HG03159 (cell line): Measurements from ENCODE around the gene MAN1A2.
"Not testable (repeated sequence)": the region's sequence is repeated elsewhere in the genome, so short reads cannot be mapped to it uniquely, and the experiment has no call there.

Experiments used
- ATAC-seq: cut with Tn5 transposase; IDR thresholded peaks from one replicate; pipeline ENCODE4 v1.9.1; 2021; ENCODE audit warnings: mild to moderate bottlenecking, moderate library complexity; ENCODE audit not compliant: unreplicated experiment

Gene MAN1A2

DNA sequence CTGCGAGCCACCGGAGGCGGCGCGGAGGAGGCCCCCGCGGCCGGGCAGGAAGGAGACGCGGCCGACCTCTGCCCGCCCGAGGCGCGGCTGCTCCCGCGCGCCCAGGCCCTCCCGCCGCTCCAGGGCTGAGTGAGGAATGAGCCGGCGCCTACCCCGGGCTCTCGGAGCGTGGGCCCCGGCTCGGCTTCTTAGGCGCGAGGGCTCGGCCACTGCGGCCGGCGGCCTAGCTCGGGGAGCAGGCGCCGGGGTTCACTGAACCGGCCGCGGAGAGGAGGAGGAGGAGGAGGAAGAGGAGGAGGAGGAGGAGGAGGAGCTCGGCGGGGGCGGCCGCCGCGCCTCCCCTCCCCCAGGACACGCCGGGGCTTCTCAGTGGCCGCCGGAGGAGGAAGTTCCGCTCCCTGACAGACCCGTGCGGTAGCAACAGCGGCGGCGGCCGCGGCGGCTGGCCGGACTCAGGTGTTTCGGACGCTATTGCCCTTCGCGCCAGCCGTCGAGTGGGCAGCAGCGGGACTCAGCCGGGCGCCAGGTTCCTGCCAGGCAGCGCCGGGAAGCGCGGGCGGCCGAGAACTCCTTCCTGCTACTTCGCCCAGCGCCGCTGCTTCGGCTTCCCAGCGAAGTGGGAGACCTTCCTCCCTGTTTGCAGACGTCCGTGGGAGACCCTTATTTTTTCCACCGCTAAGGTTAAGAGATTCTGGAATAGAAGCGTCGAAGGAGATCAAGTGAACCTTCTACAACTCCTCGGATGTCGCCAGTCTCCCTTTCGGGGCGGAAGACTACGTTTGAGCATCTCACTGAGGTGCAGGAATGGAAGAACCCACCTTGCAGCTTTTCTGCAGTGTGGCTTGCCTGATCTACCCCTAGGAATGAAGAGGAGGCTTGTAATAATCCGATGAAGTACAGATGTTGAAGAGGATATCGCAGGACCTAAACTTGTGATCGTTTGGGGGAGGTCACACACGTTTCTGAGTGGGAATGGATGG, at the start of gene MAN1A2:
TSS of gene MAN1A2 (plus strand) at position 404 of the 980 bp plus-strand sequence. CDS start 735 bp downstream, outside the sequence.
- peak; percentile 56 for ATAC-seq

DNA sequence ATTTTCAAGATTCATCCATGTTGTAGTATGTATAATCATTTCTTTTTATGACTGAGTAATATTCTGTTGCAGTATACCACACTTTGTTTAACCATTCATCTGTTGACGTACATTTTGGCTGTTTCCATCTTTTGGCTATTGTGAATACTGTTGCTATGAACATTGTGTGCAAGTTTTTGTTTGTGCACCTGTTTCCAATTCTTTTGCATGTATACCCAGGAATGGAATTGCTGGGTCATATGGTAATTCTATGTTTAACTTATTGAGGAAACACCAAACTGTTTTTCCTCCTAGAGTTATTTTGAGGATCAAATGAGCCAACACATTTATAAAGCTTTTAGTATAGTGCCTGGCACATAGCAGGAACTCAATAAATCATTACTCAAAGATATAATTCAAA, 49.2 kb upstream of the MAN1A2 start:
- no peak for ATAC-seq

DNA sequence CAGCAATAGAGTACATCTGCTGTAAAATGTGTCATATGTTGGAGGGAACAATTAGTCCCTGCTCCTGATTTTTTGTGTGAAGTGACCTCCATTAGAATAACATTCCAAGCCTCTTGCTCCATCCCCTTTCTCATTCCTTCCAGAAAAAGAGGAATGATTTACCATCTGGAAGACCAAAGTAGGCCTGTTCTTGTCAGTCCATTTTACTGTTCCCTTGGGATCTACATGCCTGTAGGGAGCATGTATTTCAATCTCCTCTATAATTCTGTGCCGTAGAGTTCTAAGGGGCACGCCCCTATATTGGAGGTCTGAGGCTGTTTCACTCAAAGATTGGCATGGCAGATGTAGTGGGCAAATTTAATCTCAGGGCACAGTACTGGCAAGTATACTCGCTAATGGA, 48.8 kb upstream of the MAN1A2 start:
- no peak for ATAC-seq

DNA sequence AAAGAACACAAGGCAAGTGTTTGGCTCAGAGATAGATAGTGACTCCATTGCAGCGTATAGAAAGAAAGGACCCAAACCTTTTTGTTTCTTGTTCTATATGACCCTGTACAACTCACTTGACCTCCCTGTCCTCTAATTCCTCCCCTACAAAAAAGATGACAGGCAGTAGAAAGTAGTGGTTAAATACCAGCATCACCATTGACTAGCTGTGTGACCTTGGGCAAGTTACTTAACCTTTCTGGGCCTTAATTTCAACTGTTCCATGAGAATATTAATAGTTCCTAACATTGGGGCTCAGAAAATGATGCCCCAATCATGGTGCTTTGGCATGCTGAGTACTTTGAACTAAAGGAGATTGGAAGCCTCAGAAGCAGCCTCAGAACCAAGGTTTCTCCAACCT, 46.7 kb upstream of the MAN1A2 start:
- ATAC-seq, result no peak

DNA sequence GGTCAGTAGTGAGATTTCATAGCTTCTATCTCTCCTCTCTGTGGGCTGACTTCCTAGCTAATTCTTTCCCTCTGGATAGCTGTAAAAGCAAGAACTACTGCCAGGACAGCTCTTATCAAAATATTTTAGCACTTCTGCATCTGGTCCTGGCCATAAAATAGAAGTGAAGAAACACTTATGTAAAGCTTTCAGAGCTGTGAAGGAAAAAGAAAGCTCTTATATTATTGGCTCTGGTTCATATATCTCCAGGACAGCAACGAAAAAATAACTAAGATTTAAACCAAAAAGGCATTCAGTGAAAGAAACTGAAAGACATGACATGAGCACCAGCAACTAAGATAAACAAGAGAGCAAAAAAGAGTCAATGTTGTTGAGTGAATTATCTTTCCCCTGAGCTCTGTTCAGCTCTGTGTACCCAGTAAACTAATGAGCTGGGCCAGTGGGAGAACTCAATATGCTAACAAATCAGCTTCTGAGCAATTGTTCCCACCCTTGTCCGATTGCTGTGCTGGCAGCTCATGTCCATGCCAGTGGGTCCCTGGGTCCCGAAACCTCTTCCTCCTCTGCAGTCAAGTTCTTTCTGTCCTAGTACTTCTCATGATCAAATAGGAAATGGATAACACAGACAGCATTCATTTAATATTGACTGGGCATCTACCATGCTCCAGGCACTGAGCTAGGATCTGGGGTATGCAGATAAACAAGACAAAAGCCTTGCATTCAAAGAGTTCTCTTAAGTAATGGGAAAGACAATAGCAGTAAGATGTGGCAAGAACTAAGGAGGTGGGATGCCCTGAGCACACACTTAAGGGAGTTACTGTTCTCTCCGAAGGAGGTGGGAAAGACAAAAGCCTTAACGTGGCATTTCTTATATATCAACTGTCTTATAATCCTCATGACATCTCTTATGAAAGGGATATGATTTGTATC, 45.3 kb upstream of the MAN1A2 start:
- ATAC-seq, result no peak

DNA sequence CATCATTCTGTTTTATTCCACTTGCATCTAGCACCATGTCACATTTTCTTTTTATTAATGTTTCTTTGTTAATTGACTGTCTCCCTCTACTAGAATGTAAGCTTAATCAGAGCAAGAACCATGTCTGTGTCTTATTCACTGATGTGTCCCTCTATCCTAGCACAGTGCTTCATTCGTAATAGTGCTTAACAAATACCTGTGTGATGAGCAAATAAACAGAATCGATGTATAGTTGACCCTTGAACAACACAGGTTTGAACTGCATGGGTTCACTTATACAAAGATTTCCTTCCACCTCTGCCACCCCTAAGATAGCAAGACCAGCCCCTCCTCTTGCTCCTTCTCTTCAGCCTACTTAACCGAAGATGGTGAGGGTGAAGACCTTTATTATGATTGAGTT, 42.9 kb upstream of the MAN1A2 start:
- ATAC-seq, result no peak

DNA sequence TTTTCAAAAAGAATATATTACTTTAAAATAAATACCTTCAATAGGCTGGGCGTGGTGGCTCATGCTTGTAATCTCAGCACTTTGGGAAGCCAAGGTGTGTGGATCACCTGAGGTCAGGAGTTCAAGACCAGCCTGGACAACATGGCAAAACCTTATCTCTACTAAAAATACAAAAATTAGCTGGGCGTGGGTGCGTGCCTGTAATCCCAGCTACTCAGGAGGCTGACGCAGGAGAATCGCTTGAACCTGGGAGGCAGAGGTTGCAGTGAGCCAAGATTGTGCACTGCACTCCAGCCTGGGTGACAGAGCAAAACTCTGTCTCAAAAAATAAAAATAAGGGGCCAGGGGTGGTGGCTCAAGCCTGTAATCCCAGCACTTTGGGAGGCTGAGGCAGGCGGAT, 41.2 kb upstream of the MAN1A2 start:
- not testable (repeated sequence) for ATAC-seq

DNA sequence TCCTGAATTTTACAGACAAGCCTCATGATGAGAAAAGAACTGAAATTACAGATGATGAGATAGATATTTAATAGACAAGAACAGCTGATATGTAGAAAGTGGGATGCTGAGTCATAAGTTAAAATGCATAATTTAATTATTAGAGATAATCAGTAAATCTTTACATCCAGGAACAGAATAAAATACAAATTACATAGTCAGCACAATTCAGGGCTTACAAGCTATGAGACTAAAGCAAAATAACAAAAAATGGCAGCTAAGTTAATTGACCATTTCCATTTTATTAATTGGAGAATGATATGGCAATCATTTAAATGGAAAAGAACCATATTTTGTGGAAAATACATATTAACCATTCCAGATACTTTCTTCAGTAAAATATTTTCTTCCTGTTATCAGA, 40.2 kb upstream of the MAN1A2 start:
- ATAC-seq, result no peak

DNA sequence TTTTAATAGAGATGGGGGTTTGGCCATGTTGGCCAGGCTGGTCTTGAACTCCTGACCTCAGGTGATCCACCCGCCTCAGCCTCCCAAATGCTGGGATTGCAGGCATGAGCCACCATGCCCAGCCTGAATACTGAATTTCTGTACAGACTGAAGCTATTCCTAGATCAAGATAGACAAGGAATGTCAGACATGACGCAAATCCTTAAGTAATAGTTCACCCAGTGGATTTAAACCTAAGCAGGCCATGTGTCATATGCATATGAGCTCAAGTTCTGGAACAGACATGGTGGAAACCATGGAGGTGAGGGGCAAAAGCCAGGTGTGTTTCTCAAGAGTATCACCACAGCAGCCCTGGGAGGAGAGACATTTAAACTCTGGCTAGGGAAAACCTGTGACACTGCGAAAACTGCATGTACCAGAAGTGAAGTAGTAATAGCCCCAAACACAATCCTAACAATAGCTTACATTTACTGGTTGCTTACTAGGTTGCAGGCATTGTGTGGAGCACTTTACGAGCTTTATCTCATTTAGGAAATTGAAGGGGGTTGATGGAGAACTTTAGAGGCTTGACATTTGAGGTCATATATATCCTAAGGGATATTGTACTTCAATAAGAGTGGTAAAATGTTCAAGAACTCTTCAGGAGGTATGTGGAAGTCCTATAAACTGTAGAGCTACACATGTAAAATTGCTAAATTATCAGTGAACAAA, 31.7 kb upstream of the MAN1A2 start:
- ATAC-seq, result no peak

DNA sequence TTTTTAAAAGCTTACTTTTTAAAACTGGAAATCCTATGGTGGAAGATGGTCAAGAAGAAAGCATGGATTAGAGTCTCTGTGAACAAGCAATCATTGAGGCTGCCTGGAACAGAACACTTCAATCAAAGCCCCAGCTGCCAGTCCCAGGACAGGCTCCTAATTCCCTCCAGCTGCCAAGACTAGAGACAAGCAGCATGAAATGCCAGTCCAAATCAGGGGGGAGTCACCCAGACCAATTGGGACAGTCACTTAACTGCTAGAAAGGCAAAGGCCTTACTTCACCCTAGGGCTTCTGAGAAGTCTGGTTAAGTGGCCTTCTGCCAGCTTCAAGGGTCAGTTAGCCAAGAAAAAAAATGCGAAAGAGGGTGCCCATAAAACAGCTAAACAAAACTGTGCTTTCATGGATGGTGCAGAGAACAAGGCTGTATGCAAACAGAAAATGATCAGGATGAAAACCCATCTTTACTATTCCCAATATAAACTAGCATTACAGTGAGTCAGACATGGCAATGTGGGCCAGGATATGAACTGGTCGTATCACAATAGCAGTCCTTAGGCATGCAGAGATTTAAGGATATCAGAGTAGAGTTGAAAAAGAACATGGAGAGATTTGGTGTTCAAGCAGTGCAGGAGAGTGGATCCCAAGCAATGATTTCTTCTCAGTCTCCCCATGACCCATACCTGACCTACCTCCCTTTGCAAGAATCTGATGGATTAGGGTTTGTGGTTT, 31.0 kb upstream of the MAN1A2 start:
- no peak for ATAC-seq

DNA sequence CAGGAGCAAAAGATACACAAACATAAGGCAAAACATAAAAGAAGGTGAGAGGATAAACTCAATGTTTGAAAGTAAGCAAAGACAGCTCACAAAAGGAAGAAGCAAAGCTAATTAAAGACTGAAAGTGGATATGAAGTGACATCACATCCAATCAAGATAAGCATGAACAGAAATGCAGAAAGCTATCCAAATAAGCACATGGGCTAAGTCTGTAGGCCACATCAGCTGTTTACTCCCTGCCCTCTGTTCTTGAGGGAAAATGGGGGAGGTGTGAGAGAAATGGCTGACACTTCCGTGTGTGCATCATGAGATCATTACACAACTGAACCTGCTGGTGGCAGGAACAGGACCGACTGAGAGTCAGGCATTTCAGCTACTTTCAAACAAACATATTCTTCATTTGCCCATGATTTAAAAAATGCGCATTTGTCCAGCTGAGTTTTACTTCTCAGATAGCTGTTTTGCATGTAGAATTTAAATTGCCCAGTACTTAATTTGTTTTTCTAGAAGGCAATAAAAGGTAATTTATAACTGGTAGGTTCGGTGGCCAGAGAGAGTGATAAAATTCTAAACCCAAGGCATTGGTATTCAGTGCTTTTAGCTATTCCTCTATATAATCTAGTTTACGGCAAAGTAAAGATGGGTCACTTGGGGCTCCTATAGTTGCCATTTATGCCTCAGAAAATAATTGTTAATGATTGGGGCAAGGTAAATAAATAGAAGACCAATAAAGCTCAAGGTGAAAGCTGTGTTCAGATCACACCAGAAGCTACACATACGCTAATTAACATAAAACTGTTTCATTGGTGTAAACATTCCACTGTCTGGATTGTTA, 27.2 kb upstream of the MAN1A2 start:
- no peak for ATAC-seq

DNA sequence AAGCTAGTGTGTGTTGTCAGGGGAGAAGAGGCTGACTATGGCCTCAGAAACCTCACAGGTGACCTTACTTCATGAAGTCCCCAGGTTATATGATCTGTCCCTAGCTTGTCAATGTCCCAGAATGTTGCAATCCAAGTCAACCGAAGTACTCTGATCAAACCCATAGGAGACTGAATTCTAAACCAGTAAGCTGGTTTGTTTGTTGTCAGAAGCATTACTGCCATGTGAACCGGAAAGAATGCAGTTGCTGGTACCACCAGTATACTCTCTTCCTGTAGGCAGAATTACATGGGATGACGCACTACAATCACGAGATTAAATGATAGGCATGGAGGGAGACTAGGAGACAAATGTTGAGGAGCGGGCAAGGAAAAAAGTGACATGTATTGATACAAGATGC, 26.1 kb upstream of the MAN1A2 start:
- no peak for ATAC-seq

DNA sequence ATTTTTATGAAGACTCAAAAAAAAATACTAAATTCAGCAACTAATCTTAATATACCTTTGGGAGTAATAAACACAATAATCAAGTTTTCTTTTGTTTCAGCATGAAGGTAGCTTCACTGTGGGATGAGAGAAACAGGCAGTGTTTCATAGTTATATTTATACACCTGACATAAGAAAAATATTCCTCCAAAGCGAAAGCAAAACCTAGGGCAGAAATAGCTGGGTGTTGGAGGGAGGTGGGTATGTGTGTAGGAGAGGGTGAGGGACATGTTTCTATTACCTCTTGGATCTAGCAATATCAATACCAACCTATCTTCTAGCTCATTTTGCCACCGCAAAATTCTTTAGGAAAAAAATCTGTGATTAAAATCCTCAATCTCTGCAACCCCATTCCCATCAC, 24.9 kb upstream of the MAN1A2 start:
- ATAC-seq, result no peak

DNA sequence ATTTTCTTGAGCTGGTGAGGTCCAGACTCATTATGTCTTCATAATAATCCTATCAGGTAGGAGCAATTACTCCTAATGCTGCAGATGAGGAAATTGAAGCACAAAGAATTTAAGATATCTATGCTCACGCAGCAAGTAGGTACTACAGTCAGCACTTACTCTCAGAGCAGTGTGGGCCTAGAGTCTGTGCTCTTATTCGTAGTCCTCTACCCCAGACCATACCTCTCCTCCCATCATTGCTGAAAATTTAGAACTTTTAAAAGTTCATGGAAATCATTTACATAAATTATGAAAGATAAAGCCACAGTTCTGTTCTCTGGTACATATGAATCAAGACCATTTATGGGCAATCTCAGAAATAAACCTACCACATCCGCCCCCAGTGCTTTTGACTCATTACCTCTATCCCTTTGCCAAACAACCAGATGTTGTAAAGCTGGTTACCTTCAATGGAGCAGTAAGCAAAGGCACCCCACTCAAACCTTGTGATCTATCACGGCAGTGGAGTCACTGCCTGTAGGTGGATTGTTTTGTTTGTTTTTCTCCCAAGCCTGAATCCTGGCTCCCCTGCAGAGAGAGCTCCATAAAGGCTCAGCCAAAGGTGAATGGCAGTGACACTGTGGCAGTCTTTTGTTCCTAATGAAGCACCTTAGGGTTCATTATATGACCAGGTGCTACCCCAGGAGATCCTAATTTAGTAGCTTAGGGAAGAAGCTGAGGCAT, 20.9 kb upstream of the MAN1A2 start:
- no peak for ATAC-seq

DNA sequence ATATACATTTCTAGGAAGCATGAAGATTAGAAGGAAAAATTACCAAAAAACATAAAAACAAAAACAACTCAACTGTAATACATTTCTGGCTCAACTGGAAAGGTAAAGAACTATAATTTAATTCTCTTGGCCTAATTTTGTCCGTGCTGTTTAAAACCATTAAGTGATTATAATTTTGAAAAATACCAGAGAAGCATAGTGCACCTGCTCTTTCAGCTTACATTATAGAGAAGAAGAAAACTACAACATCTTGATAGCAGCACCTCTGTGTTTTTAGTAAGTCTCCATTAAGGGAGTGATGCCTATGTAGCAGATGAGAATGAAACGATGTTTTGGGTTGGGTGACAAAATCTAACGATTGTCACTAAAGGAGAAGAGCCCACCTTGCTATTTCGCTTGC, 19.3 kb upstream of the MAN1A2 start:
- no peak for ATAC-seq

DNA sequence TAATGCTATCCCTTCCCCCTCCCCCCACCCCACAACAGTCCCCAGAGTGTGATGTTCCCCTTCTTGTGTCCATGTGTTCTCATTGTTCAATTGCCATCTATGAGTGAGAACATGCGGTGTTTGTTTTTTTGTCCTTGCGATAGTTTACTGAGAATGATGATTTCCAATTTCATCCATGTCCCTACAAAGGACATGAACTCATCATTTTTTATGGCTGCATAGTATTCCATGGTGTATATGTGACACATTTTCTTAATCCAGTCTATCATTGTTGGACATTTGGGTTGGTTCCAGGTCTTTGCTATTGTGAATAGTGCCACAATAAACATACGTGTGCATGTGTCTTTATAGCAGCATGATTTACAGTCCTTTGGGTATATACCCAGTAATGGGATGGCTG, 14.6 kb upstream of the MAN1A2 start:
- not testable (repeated sequence) for ATAC-seq

DNA sequence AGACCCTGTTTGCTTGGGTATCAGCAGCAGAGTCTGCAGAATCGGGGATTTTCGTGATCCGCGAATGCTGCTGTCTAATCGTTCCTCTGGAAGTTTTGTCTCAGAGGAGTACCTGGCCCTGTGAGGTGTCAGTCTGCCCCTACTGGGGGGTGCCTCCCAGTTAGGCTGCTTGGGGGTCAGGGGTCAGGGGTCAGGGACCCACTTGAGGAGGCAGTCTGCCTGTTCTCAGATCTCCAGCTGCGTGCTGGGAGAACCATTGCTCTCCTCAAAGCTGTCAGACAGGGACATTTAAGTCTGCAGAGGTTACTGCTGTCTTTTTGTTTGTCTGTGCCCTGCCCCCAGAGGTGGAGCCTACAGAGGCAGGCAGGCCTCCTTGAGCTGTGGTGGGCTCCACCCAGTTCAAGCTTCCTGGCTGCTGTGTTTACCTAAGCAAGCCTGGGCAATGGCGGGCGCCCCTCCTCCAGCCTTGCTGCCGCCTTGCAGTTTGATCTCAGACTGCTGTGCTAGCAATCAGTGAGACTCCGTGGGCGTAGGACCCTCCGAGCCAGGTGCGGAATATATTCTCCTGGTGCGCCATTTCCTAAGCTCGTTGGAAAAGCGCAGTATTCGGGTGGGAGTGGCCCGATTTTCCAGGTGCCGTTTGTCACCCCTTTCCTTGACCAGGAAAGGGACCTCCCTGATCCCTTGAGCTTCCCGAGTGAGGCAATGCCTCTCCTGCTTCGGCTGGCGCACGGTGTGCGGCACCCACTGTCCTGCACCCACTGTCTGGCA, 9.2 kb upstream of the MAN1A2 start:
- not testable (repeated sequence) for ATAC-seq

DNA sequence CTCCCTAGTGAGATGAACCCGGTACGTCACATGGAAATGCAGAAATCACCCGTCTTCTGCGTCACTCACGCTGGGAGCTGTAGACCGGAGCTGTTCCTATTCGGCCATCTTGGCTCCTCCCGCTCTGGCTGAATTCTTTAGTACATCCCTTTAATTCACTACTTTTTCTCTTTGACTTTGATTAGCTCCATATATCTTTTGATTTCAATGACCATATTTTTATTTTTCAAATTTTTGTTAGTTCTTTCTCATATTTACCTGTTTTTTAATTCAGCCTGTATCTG, 8.7 kb upstream of the MAN1A2 start:
- not testable (repeated sequence) for ATAC-seq
